ENCODE measurements around the gene HKDC1.
"Not testable (repeated sequence)": the region's sequence is repeated elsewhere in the genome, so short reads cannot be mapped to it uniquely, and the experiment has no call there.

The HKDC1 gene

GRCh38 chr10:69246036-69246435 is 25.9 kb downstream of the HKDC1 start:
- Mint-ChIP-seq H3K36me3 (ENCODE audit: low read depth) (peaks cover 4% of the 10 kb centered on the region), H3K27ac (no peak overlapping the region), H3K4me1 (no peaks in the 10 kb centered on the region), H3K9me3 (peaks cover 5% of the 10 kb centered on the region), H3K27me3 (ENCODE audit: low read depth) (peaks cover 6% of the 10 kb centered on the region), H3K4me3 (no peak overlapping the region)
- no peak for TF ChIP-seq CTCF (IDR thresholded peaks at IDR 0.05; ENCODE audit: unreplicated experiment in 3 of 3)

- H3K9me3 Mint-ChIP-seq = peaks cover 5% of the 10 kb centered on the region
- peaks cover 4% of the 10 kb centered on the region for H3K36me3 Mint-ChIP-seq (ENCODE audit: low read depth)
- no peak overlapping the region for H3K4me3 Mint-ChIP-seq
- H3K27ac Mint-ChIP-seq = no peak overlapping the region
- TF ChIP-seq CTCF (IDR thresholded peaks at IDR 0.05; ENCODE audit: unreplicated experiment in 3 of 3) = no peak
- no peaks in the 10 kb centered on the region for H3K4me1 Mint-ChIP-seq
- H3K27me3 Mint-ChIP-seq (ENCODE audit: low read depth) = peaks cover 6% of the 10 kb centered on the region
Observed at GRCh38 chr10:69246581-69247312, 26.6 kb downstream of the HKDC1 start.

GRCh38 chr10:69247313-69247710 is 27.2 kb downstream of the HKDC1 start:
- no peak for TF ChIP-seq CTCF (IDR thresholded peaks at IDR 0.05; ENCODE audit: unreplicated experiment in 3 of 3)
- H3K4me1 Mint-ChIP-seq = no peaks in the 10 kb centered on the region
- H3K27ac Mint-ChIP-seq = no peak overlapping the region
- H3K9me3 Mint-ChIP-seq = peaks cover 5% of the 10 kb centered on the region
- peaks cover 6% of the 10 kb centered on the region for H3K27me3 Mint-ChIP-seq (ENCODE audit: low read depth)
- H3K4me3 Mint-ChIP-seq = no peak overlapping the region
- H3K36me3 Mint-ChIP-seq (ENCODE audit: low read depth) = peaks cover 4% of the 10 kb centered on the region

- H3K27me3 Mint-ChIP-seq (ENCODE audit: low read depth) = peaks cover 6% of the 10 kb centered on the region
- no peak for TF ChIP-seq CTCF (IDR thresholded peaks at IDR 0.05; ENCODE audit: unreplicated experiment in 3 of 3)
- H3K4me3 Mint-ChIP-seq = no peak overlapping the region
- no peaks in the 10 kb centered on the region for H3K4me1 Mint-ChIP-seq
- no peak overlapping the region for H3K27ac Mint-ChIP-seq
- H3K36me3 Mint-ChIP-seq (ENCODE audit: low read depth) = peaks cover 4% of the 10 kb centered on the region
- H3K9me3 Mint-ChIP-seq = peaks cover 8% of the 10 kb centered on the region
Observed at GRCh38 chr10:69248117-69248730, 28.1 kb downstream of the HKDC1 start.

- Mint-ChIP-seq H3K27me3 (ENCODE audit: low read depth) (peaks cover 8% of the 10 kb centered on the region), H3K4me3 (no peak overlapping the region), H3K4me1 (no peaks in the 10 kb centered on the region), H3K36me3 (ENCODE audit: low read depth) (peaks cover 4% of the 10 kb centered on the region), H3K27ac (no peak overlapping the region), H3K9me3 (peaks cover 8% of the 10 kb centered on the region)
- no peak for TF ChIP-seq CTCF (IDR thresholded peaks at IDR 0.05; ENCODE audit: unreplicated experiment in 3 of 3)
Observed at GRCh38 chr10:69250041-69250440, 29.9 kb downstream of the HKDC1 start.

GRCh38 chr10:69251417-69251816 is 31.3 kb downstream of the HKDC1 start:
- not testable (repeated sequence) for H3K27ac Mint-ChIP-seq; H3K9me3 Mint-ChIP-seq; H3K4me1 Mint-ChIP-seq; H3K4me3 Mint-ChIP-seq; H3K36me3 Mint-ChIP-seq (ENCODE audit: low read depth)
- peaks cover 13% of the 10 kb centered on the region for H3K27me3 Mint-ChIP-seq (ENCODE audit: low read depth)

Measured in nephron (organoid).